DMS 273 (cell line): ENCODE data around the gene CLEC16A.
"Not testable (repeated sequence)": the region's sequence is repeated elsewhere in the genome, so short reads cannot be mapped to it uniquely, and the experiment has no call there.

Experiments used
- DNase-seq: peaks from one replicate; lab custom pipeline; 2025; ENCODE audit not compliant: unreplicated experiment; lab: John Stamatoyannopoulos, UW

Gene CLEC16A

GRCh38 chr16:11094075-11094856, 149.9 kb downstream of the CLEC16A start:
- peak; percentile 42 for DNase-seq

- DNase-seq, result no peak
Measured at GRCh38 chr16:11094857-11095565, 150.6 kb downstream of the CLEC16A start.

GRCh38 chr16:11095935-11096334, 151.6 kb downstream of the CLEC16A start:
- no peak for DNase-seq

- no peak for DNase-seq
Measured at GRCh38 chr16:11097094-11097786, 152.9 kb downstream of the CLEC16A start.

- DNase-seq, result no peak
Measured at GRCh38 chr16:11097787-11098167, 153.4 kb downstream of the CLEC16A start.

- DNase-seq, result no peak
Measured at GRCh38 chr16:11098601-11099390, 154.4 kb downstream of the CLEC16A start.

GRCh38 chr16:11099672-11100205, 155.4 kb downstream of the CLEC16A start:
- DNase-seq, result no peak

- peak; percentile 98 for DNase-seq
Measured at GRCh38 chr16:11100239-11100750, 155.9 kb downstream of the CLEC16A start.

GRCh38 chr16:11101283-11101682, 156.9 kb downstream of the CLEC16A start:
- DNase-seq, result no peak

GRCh38 chr16:11101695-11102522, 157.5 kb downstream of the CLEC16A start:
- peak; percentile 70 for DNase-seq

GRCh38 chr16:11102523-11102898, 158.1 kb downstream of the CLEC16A start:
- DNase-seq, result no peak

- DNase-seq, result not testable (repeated sequence)
Measured at GRCh38 chr16:11103301-11103700, 158.9 kb downstream of the CLEC16A start.

- no peak for DNase-seq
Measured at GRCh38 chr16:11104168-11105037, 160.0 kb downstream of the CLEC16A start.

- DNase-seq, result peak; percentile 89
Measured at GRCh38 chr16:11105038-11105903, 160.9 kb downstream of the CLEC16A start.

- no peak for DNase-seq
Measured at GRCh38 chr16:11106726-11107125, 162.4 kb downstream of the CLEC16A start.

GRCh38 chr16:11107780-11108465, 163.6 kb downstream of the CLEC16A start:
- DNase-seq, result no peak

GRCh38 chr16:11108466-11108805, 164.1 kb downstream of the CLEC16A start:
- peak; percentile 14 for DNase-seq
